ENCODE results near the gene RAB3GAP1. TPM values are rescaled to one million over a fixed set of nuclear protein-coding genes. Genes with fewer than 3 reads are reported as not detected.

Gene RAB3GAP1
- total RNA-seq, 1 experiment from 2014 or later = 29.7 TPM

GRCh38 chr2:135182190-135182589 is 130.1 kb downstream of the RAB3GAP1 start:
- no peaks in the 10 kb centered on the region for H3K36me3 ChIP-seq (replicated peaks; ENCODE audit: control insufficient read depth, insufficient read depth, low read length)
- peak; percentile 37 for DNase-seq
- no peak overlapping the region for H3K4me3 ChIP-seq (ENCODE audit: insufficient read depth, low read depth, low read length)
- H3K27me3 ChIP-seq (ENCODE audit: control insufficient read depth, insufficient read depth, low read length) = no peaks in the 10 kb centered on the region

- no peaks in the 10 kb centered on the region for H3K27me3 ChIP-seq (ENCODE audit: control insufficient read depth, insufficient read depth, low read length)
- H3K4me3 ChIP-seq (ENCODE audit: insufficient read depth, low read depth, low read length) = no peak overlapping the region
- H3K36me3 ChIP-seq (replicated peaks; ENCODE audit: control insufficient read depth, insufficient read depth, low read length) = no peaks in the 10 kb centered on the region
- DNase-seq = no peak
Observed at GRCh38 chr2:135182601-135183000, 130.5 kb downstream of the RAB3GAP1 start.

- H3K4me3 ChIP-seq (ENCODE audit: insufficient read depth, low read depth, low read length) = no peak overlapping the region
- no peak for DNase-seq
- H3K27me3 ChIP-seq (ENCODE audit: control insufficient read depth, insufficient read depth, low read length) = no peaks in the 10 kb centered on the region
- no peaks in the 10 kb centered on the region for H3K36me3 ChIP-seq (replicated peaks; ENCODE audit: control insufficient read depth, insufficient read depth, low read length)
Observed at GRCh38 chr2:135183822-135184221, 131.7 kb downstream of the RAB3GAP1 start.

- DNase-seq = no peak
- Histone ChIP-seq H3K36me3 (replicated peaks; ENCODE audit: control insufficient read depth, insufficient read depth, low read length) (no peaks in the 10 kb centered on the region), H3K4me3 (ENCODE audit: insufficient read depth, low read depth, low read length) (no peak overlapping the region), H3K27me3 (ENCODE audit: control insufficient read depth, insufficient read depth, low read length) (no peaks in the 10 kb centered on the region)
Observed at GRCh38 chr2:135186054-135186453, 134.0 kb downstream of the RAB3GAP1 start.

GRCh38 chr2:135187270-135187669 is 135.2 kb downstream of the RAB3GAP1 start:
- H3K4me3 ChIP-seq (ENCODE audit: insufficient read depth, low read depth, low read length) = no peak overlapping the region

GRCh38 chr2:135189148-135189547 is 137.1 kb downstream of the RAB3GAP1 start:
- no peak for DNase-seq
- H3K4me3 ChIP-seq (ENCODE audit: insufficient read depth, low read depth, low read length) = no peak overlapping the region
- H3K36me3 ChIP-seq (replicated peaks; ENCODE audit: control insufficient read depth, insufficient read depth, low read length) = no peaks in the 10 kb centered on the region
- H3K27me3 ChIP-seq (ENCODE audit: control insufficient read depth, insufficient read depth, low read length) = no peaks in the 10 kb centered on the region

More at GRCh38 chr2:135187270-135187669, 135.2 kb downstream of the RAB3GAP1 start:
- no peaks in the 10 kb centered on the region for H3K27me3 ChIP-seq (ENCODE audit: control insufficient read depth, insufficient read depth, low read length)
- DNase-seq = no peak
- H3K36me3 ChIP-seq (replicated peaks; ENCODE audit: control insufficient read depth, insufficient read depth, low read length) = no peaks in the 10 kb centered on the region

- no peaks in the 10 kb centered on the region for H3K27me3 ChIP-seq (ENCODE audit: control insufficient read depth, insufficient read depth, low read length)
- H3K4me3 ChIP-seq (ENCODE audit: insufficient read depth, low read depth, low read length) = no peak overlapping the region
- no peaks in the 10 kb centered on the region for H3K36me3 ChIP-seq (replicated peaks; ENCODE audit: control insufficient read depth, insufficient read depth, low read length)
- no peak for DNase-seq
Observed at GRCh38 chr2:135190799-135191198, 138.7 kb downstream of the RAB3GAP1 start.

GRCh38 chr2:135198481-135198880 is 146.4 kb downstream of the RAB3GAP1 start:
- no peak overlapping the region for H3K4me3 ChIP-seq (ENCODE audit: insufficient read depth, low read depth, low read length)
- H3K27me3 ChIP-seq (ENCODE audit: control insufficient read depth, insufficient read depth, low read length) = no peaks in the 10 kb centered on the region
- DNase-seq = no peak
- no peaks in the 10 kb centered on the region for H3K36me3 ChIP-seq (replicated peaks; ENCODE audit: control insufficient read depth, insufficient read depth, low read length)

- Histone ChIP-seq H3K36me3 (replicated peaks; ENCODE audit: control insufficient read depth, insufficient read depth, low read length) (no peaks in the 10 kb centered on the region), H3K27me3 (ENCODE audit: control insufficient read depth, insufficient read depth, low read length) (no peaks in the 10 kb centered on the region), H3K4me3 (ENCODE audit: insufficient read depth, low read depth, low read length) (no peak overlapping the region)
- no peak for DNase-seq
Observed at GRCh38 chr2:135202751-135203150, 150.7 kb downstream of the RAB3GAP1 start.

GRCh38 chr2:135203944-135204343 is 151.9 kb downstream of the RAB3GAP1 start:
- H3K36me3 ChIP-seq (replicated peaks; ENCODE audit: control insufficient read depth, insufficient read depth, low read length) = no peaks in the 10 kb centered on the region
- no peak overlapping the region for H3K4me3 ChIP-seq (ENCODE audit: insufficient read depth, low read depth, low read length)
- no peak for DNase-seq
- no peaks in the 10 kb centered on the region for H3K27me3 ChIP-seq (ENCODE audit: control insufficient read depth, insufficient read depth, low read length)

- Histone ChIP-seq H3K27me3 (ENCODE audit: control insufficient read depth, insufficient read depth, low read length) (no peaks in the 10 kb centered on the region), H3K36me3 (replicated peaks; ENCODE audit: control insufficient read depth, insufficient read depth, low read length) (no peaks in the 10 kb centered on the region), H3K4me3 (ENCODE audit: insufficient read depth, low read depth, low read length) (no peak overlapping the region)
- DNase-seq = no peak
Observed at GRCh38 chr2:135208016-135208415, 155.9 kb downstream of the RAB3GAP1 start.

GRCh38 chr2:135212757-135213156 is 160.7 kb downstream of the RAB3GAP1 start:
- H3K4me3 ChIP-seq (ENCODE audit: insufficient read depth, low read depth, low read length) = no peak overlapping the region
- DNase-seq = peak; percentile 17
- no peaks in the 10 kb centered on the region for H3K27me3 ChIP-seq (ENCODE audit: control insufficient read depth, insufficient read depth, low read length)
- no peaks in the 10 kb centered on the region for H3K36me3 ChIP-seq (replicated peaks; ENCODE audit: control insufficient read depth, insufficient read depth, low read length)

GRCh38 chr2:135218426-135218825 is 166.3 kb downstream of the RAB3GAP1 start:
- H3K27me3 ChIP-seq (ENCODE audit: control insufficient read depth, insufficient read depth, low read length) = no peaks in the 10 kb centered on the region
- no peak overlapping the region for H3K4me3 ChIP-seq (ENCODE audit: insufficient read depth, low read depth, low read length)
- no peaks in the 10 kb centered on the region for H3K36me3 ChIP-seq (replicated peaks; ENCODE audit: control insufficient read depth, insufficient read depth, low read length)
- no peak for DNase-seq

- no peak for DNase-seq
- Histone ChIP-seq H3K36me3 (replicated peaks; ENCODE audit: control insufficient read depth, insufficient read depth, low read length) (no peaks in the 10 kb centered on the region), H3K4me3 (ENCODE audit: insufficient read depth, low read depth, low read length) (no peak overlapping the region), H3K27me3 (ENCODE audit: control insufficient read depth, insufficient read depth, low read length) (no peaks in the 10 kb centered on the region)
Observed at GRCh38 chr2:135219226-135219625, 167.1 kb downstream of the RAB3GAP1 start.
